H1 (cell line): ENCODE data around the gene SAMMSON. TPM values are rescaled to one million over a fixed set of nuclear protein-coding genes. Genes with fewer than 3 reads are reported as not detected.

Experiments
- CTCF ChIA-PET: fragments of 300-600 bp; sonication (Branson Sonifier 250); formaldehyde crosslinking; loops from one replicate; lab custom pipeline; 2021; ENCODE audit not compliant: partially characterized antibody; lab: Charles Lee
- POLR2A ChIA-PET: fragments of 300-600 bp; sonication (Branson Sonifier 250); formaldehyde crosslinking; loops from one replicate; lab custom pipeline; 2021; ENCODE audit warnings: inconsistent platforms; ENCODE audit not compliant: partially characterized antibody; lab: Charles Lee
- DNase-seq, 2 experiments: peaks; one replicate each; pipeline versions ENCODE4 v3.0.0 to v3.0.0-alpha.2; 2010 to 2022; ENCODE audit warnings: low spot score in 2 of 2, low read depth in 1 of 2, mixed read lengths in 1 of 2
- FAIRE-seq: peaks from 2 replicates; lab custom pipeline; 2011; peaks lifted over from hg19 to GRCh38; lab: Jason Lieb, UNC
- H2AFZ ChIP-seq: 2 replicates; pipeline ENCODE4 v1.8.1; 2012; ENCODE audit warnings: low read length, inconsistent platforms
- H2AK5ac ChIP-seq: 2 replicates; pipeline ENCODE4 v1.6.1; 2013; ENCODE audit warnings: low read depth, low read length
- H2BK120ac ChIP-seq: replicated peaks from 2 replicates; pipeline ENCODE3; 2013; ENCODE audit warnings: low read depth, low read length, inconsistent platforms
- H2BK12ac ChIP-seq: 2 replicates; pipeline ENCODE4 v1.6.1; 2013; ENCODE audit warnings: low read depth, low read length
- H2BK15ac ChIP-seq: 2 replicates; pipeline ENCODE4 v1.6.1; 2013; ENCODE audit warnings: low read length
- H2BK20ac ChIP-seq: 2 replicates; pipeline ENCODE4 v1.6.1; 2013; ENCODE audit warnings: low read length
- H2BK5ac ChIP-seq: 2 replicates; pipeline ENCODE4 v1.6.1; 2013; ENCODE audit warnings: low read depth, low read length
- H3K14ac ChIP-seq: 2 replicates; pipeline ENCODE4 v1.6.1; 2013; ENCODE audit warnings: inconsistent platforms; ENCODE audit not compliant: insufficient read length
- H3K18ac ChIP-seq: 2 replicates; pipeline ENCODE4 v1.6.1; 2013; ENCODE audit warnings: low read length; ENCODE audit errors: extremely low read depth
- H3K23ac ChIP-seq: 2 replicates; pipeline ENCODE4 v1.6.1; 2013; ENCODE audit warnings: inconsistent platforms; ENCODE audit not compliant: insufficient read length
- H3K23me2 ChIP-seq: 2 replicates; pipeline ENCODE4 v1.6.1; 2013; ENCODE audit warnings: low read depth, low read length
- H3K27ac ChIP-seq: 2 replicates; pipeline ENCODE4 v1.6.1; 2011; ENCODE audit warnings: low read depth, low read length, inconsistent platforms
- H3K27me3 ChIP-seq, 4 experiments: replicated peaks in 1 of 4; 1 replicate in 1 of 4; 2 replicates in 3 of 4; pipeline versions ENCODE4 v1.6.1 to v1.8.1; 2011 to 2013; ENCODE audit warnings: low read length in 3 of 4, mild to moderate bottlenecking in 3 of 4, inconsistent platforms in 2 of 4, mixed read lengths in 2 of 4, moderate library complexity in 1 of 4; ENCODE audit not compliant: control insufficient read depth in 3 of 4, insufficient read depth in 3 of 4; ENCODE audit errors: extremely low read depth in 1 of 4
- H3K36me3 ChIP-seq, 4 experiments: 2 replicates each; pipeline versions ENCODE4 v1.6.1 to v1.8.1; 2011 to 2013; ENCODE audit warnings: mild to moderate bottlenecking in 4 of 4, low read length in 3 of 4, moderate library complexity in 2 of 4, control low read depth in 1 of 4, inconsistent platforms in 1 of 4; ENCODE audit not compliant: insufficient read depth in 4 of 4, control insufficient read depth in 2 of 4
- H3K4ac ChIP-seq: replicated peaks from 2 replicates; pipeline ENCODE3; 2013; ENCODE audit warnings: low read length, low read depth, mixed read lengths, inconsistent platforms; ENCODE audit not compliant: insufficient read length
- H3K4me1 ChIP-seq, 4 experiments: replicated peaks in 1 of 4; 1 replicate in 1 of 4; 2 replicates in 3 of 4; pipeline versions ENCODE4 v1.6.1 to v1.8.1; 2011 to 2013; ENCODE audit warnings: low read length in 3 of 4, inconsistent platforms in 2 of 4, mixed read lengths in 1 of 4; ENCODE audit not compliant: insufficient read depth in 4 of 4, control insufficient read depth in 3 of 4
- H3K4me2 ChIP-seq, 2 experiments: 2 replicates each; pipeline versions ENCODE4 v1.6.1 to v1.8.1; 2011 to 2013; ENCODE audit warnings: low read depth in 2 of 2, low read length in 2 of 2, control low read depth in 1 of 2, inconsistent platforms in 1 of 2, mild to moderate bottlenecking in 1 of 2; ENCODE audit not compliant: insufficient read depth in 1 of 2
- H3K4me3 ChIP-seq, 4 experiments: fragments of 200-600, 300-600 bp in 1 of 4; sonication (generic), shearing (Covaris generic), sonication (Bioruptor Twin) in 1 of 4; 2 replicates each; pipeline versions ENCODE4 v1.5.1 to v1.8.1; 2011 to 2016; ENCODE audit warnings: low read length in 4 of 4, low read depth in 3 of 4, control low read depth in 2 of 4, inconsistent platforms in 2 of 4, mild to moderate bottlenecking in 2 of 4, mixed read lengths in 1 of 4, moderate library complexity in 1 of 4; ENCODE audit not compliant: insufficient read depth in 2 of 4; ENCODE audit errors: extremely low read depth in 1 of 4
- H3K56ac ChIP-seq: replicated peaks from 2 replicates; pipeline ENCODE3; 2013; ENCODE audit warnings: low read depth, mild to moderate bottlenecking, mixed read lengths, low read length, inconsistent platforms; ENCODE audit not compliant: insufficient read length
- H3K79me1 ChIP-seq: 2 replicates; pipeline ENCODE4 v1.6.1; 2013; ENCODE audit warnings: low read depth, low read length, control low read depth
- H3K79me2 ChIP-seq, 2 experiments: 2 replicates each; pipeline versions ENCODE4 v1.6.1 to v1.8.1; 2012 to 2013; ENCODE audit warnings: low read length in 2 of 2, mild to moderate bottlenecking in 2 of 2, inconsistent platforms in 1 of 2; ENCODE audit not compliant: insufficient read depth in 2 of 2, control insufficient read depth in 1 of 2
- H3K9ac ChIP-seq, 4 experiments: replicated peaks in 1 of 4; 1 replicate in 1 of 4; 2 replicates in 3 of 4; pipeline versions ENCODE4 v1.6.1 to v1.8.1; 2011 to 2013; ENCODE audit warnings: low read depth in 3 of 4, low read length in 3 of 4, control low read depth in 2 of 4, mild to moderate bottlenecking in 2 of 4, moderate library complexity in 2 of 4, inconsistent platforms in 1 of 4; ENCODE audit errors: extremely low read depth in 1 of 4
- H3K9me3 ChIP-seq, 2 experiments: 2 replicates each; pipeline versions ENCODE4 v1.6.1 to v1.8.1; 2012 to 2013; ENCODE audit warnings: mild to moderate bottlenecking in 2 of 2, moderate library complexity in 2 of 2, control low read depth in 1 of 2, inconsistent platforms in 1 of 2, low read depth in 1 of 2, low read length in 1 of 2, mixed read lengths in 1 of 2; ENCODE audit not compliant: insufficient read depth in 2 of 2
- H4K20me1 ChIP-seq, 2 experiments: replicated peaks in 1 of 2; 2 replicates each; pipeline versions ENCODE3 to v1.8.1; 2011 to 2013; ENCODE audit warnings: inconsistent platforms in 2 of 2, low read length in 2 of 2, mild to moderate bottlenecking in 1 of 2; ENCODE audit not compliant: insufficient read depth in 2 of 2, control insufficient read depth in 1 of 2
- H4K5ac ChIP-seq: 2 replicates; pipeline ENCODE4 v1.6.1; 2013; ENCODE audit warnings: low read length, low read depth, mixed read lengths, inconsistent platforms; ENCODE audit not compliant: insufficient read length
- H4K8ac ChIP-seq: 2 replicates; pipeline ENCODE4 v1.8.0; 2013; ENCODE audit warnings: mild to moderate bottlenecking, moderate library complexity, low read length, inconsistent platforms; ENCODE audit not compliant: insufficient read depth; ENCODE audit errors: extremely low read depth
- H4K91ac ChIP-seq: replicated peaks from 2 replicates; pipeline ENCODE3; 2013; ENCODE audit warnings: low read length, mixed read lengths, inconsistent platforms; ENCODE audit not compliant: insufficient read length
- KDM4A ChIP-seq: IDR thresholded peaks from one replicate; pipeline ENCODE4 v1.7.1; 2012; ENCODE audit warnings: low read depth, mild to moderate bottlenecking, moderate library complexity, low read length, inconsistent platforms; ENCODE audit not compliant: severe bottlenecking
- RNF2 ChIP-seq: fragments of 200-900, 300-1000 bp; sonication (generic); IDR thresholded peaks from 2 replicates; pipeline ENCODE4 v1.7.1; 2016; ENCODE audit warnings: borderline replicate concordance, low read depth, mild to moderate bottlenecking, antibody characterized with exemption, low read length; ENCODE audit not compliant: poor library complexity, severe bottlenecking; ENCODE audit errors: missing control alignments
- SIRT6 ChIP-seq: IDR thresholded peaks from one replicate; pipeline ENCODE4 v1.7.1; 2012; ENCODE audit warnings: low read length, inconsistent platforms
- WGBS, 2 experiments: shearing (Covaris generic) in 1 of 2; methylation state at CpG; one replicate each; pipeline versions ENCODE4 v1.1.6 to v1.1.7; 2013 to 2015; ENCODE audit warnings: low lambda C conversion rate in 2 of 2, mixed read lengths in 2 of 2, inconsistent platforms in 1 of 2, low coverage in 1 of 2, missing lambda C conversion rate in 1 of 2; ENCODE audit not compliant: insufficient replicate concordance in 2 of 2, insufficient coverage in 1 of 2, insufficient read length in 1 of 2; ENCODE audit errors: extremely low coverage in 1 of 2, missing lambda C conversion rate in 1 of 2; 5-methylcytosine and 5-hydroxymethylcytosine counted together
- polyA plus RNA-seq, 7 experiments: library from polyadenylated mRNA; depleted of rRNA in 3 of 7; stranded (reverse) in 5 of 7; unstranded in 2 of 7; fragments of >200 nt in 5 of 7; fragments of 200-250 nt in 2 of 7; gene quantifications; 1 replicate in 5 of 7; 2 replicates in 1 of 7; 4 replicates in 1 of 7; pipeline versions ENCODE4 v1.2.1 to v1.2.3, GENCODE V29; 2011 to 2013; ENCODE audit warnings: missing spikeins in 2 of 7, mixed read lengths in 2 of 7
- total RNA-seq: library from RNA; stranded (reverse); fragmentation: NEBNext Ultra II Directional; extraction: Animal tissue kit (Norgen Biotek cat#: 25700); gene quantifications from 2 replicates; pipeline ENCODE4 v1.2.1, GENCODE V29; 2021

The SAMMSON gene
- total and polyA plus RNA-seq, 2 of the 8 experiments (the other 6 are each of a cell fraction or from before 2014, with no cell fraction given) = not detected

DNA sequence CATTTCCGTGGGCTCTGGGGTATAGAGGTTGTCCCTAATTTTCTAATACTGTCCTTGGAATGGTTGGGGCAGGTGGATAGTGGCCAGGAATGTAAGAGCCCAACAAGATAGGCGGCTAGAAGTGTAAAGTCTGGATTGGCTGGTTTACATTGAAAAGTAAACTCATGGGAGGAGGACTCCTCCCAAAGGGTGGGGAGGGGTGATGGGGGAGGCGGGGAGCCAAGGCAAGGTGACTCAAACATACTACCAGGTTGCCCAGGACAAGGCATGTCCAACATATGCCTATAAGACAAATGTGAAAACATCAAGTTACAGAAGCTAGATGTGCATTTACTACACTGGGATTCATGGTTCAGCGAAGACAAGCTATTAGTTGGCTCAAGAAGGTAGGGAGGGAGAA, 14.3 kb upstream of the SAMMSON start:
- H4K91ac ChIP-seq = no peak overlapping the region
- no peaks in the 10 kb centered on the region for H3K23me2 ChIP-seq
- DNase-seq = no peak
- no peak overlapping the region for H3K56ac ChIP-seq
- WGBS, 2 experiments = 79% methylated on average over 3 of the region's 4 CpGs; no CpG with 5 or more reads in 1 of the 2 experiments
- H3K4ac ChIP-seq = no peak overlapping the region
- H2BK20ac ChIP-seq = no peak overlapping the region
- no peak overlapping the region for H3K23ac ChIP-seq
- H4K20me1 ChIP-seq = no peaks in the 10 kb centered on the region
- no peak overlapping the region for H2BK5ac ChIP-seq
- H3K4me3 ChIP-seq = no peak overlapping the region
- no peaks in the 10 kb centered on the region for H3K79me2 ChIP-seq
- FAIRE-seq = no peak
- H3K4me1 ChIP-seq = no peaks in the 10 kb centered on the region
- H4K5ac ChIP-seq = no peak overlapping the region
- H2AK5ac ChIP-seq = no peak overlapping the region
- H3K27me3 ChIP-seq = peaks cover 0 to 17% (median 2%) of the 10 kb centered on the region in 4 experiments; a peak in 3 of 7 replicates
- no peak overlapping the region for H2BK12ac ChIP-seq
- H2BK120ac ChIP-seq = no peak overlapping the region
- no peak overlapping the region for H2AFZ ChIP-seq
- no peaks in the 10 kb centered on the region for H3K79me1 ChIP-seq
- POLR2A ChIA-PET = no interaction called here
- no peak overlapping the region for H2BK15ac ChIP-seq
- TF ChIP-seq SIRT6 (no peak), RNF2 (no peak), KDM4A (no peak)
- H3K36me3 ChIP-seq = no peaks in the 10 kb centered on the region
- no peak overlapping the region for H3K18ac ChIP-seq
- H3K4me2 ChIP-seq = no peak overlapping the region
- no peak overlapping the region for H4K8ac ChIP-seq
- no peak overlapping the region for H3K9ac ChIP-seq
- CTCF ChIA-PET = no interaction called here
- H3K27ac ChIP-seq = no peak overlapping the region
- no peaks in the 10 kb centered on the region for H3K9me3 ChIP-seq
- H3K14ac ChIP-seq = no peak overlapping the region
